Measurements from ENCODE around the gene NOXRED1.

NOXRED1 gene

GRCh38 chr14:77372304-77372841, 51.0 kb downstream of the NOXRED1 start:
- Histone ChIP-seq H3K27ac (ENCODE audit: low read depth, low read length) (peak overlapping the region; percentile 96), H4K20me1 (ENCODE audit: low read depth, low read length) (no peaks in the 10 kb centered on the region), H2AFZ (ENCODE audit: low read depth, low read length, severe bottlenecking) (no peak overlapping the region), H3K9ac (ENCODE audit: low read length) (peak overlapping the region; percentile 36), H3F3A (ENCODE audit: insufficient read depth) (peaks cover 38% of the 10 kb centered on the region), H3K9me2 (replicated peaks; ENCODE audit: insufficient read depth, low read length) (no peaks in the 10 kb centered on the region), H3K4me2 (ENCODE audit: low read depth, low read length, poor library complexity, severe bottlenecking) (peak overlapping the region; percentile 95), H3K79me2 (ENCODE audit: insufficient read depth, low read length) (peaks cover 63% of the 10 kb centered on the region), H3K27me3 (ENCODE audit: low read length) (no peaks in the 10 kb centered on the region), H3K9me3 (ENCODE audit: insufficient read depth, low read length) (no peaks in the 10 kb centered on the region), H3K4me3 (ENCODE audit: insufficient read depth, low read length, poor library complexity, severe bottlenecking) (peak overlapping the region; percentile 45), H3K36me3 (ENCODE audit: low read length) (no peaks in the 10 kb centered on the region; the same call in 1 of the 2 replicates)
- TF ChIP-seq EZH2phosphoT487 (conservative IDR thresholded peaks at IDR 0.05; ENCODE audit: low read length) (no peak), CTCF (IDR thresholded peaks at IDR 0.05; ENCODE audit: insufficient read depth, low read length, poor library complexity, severe bottlenecking) (no peak)

DNA sequence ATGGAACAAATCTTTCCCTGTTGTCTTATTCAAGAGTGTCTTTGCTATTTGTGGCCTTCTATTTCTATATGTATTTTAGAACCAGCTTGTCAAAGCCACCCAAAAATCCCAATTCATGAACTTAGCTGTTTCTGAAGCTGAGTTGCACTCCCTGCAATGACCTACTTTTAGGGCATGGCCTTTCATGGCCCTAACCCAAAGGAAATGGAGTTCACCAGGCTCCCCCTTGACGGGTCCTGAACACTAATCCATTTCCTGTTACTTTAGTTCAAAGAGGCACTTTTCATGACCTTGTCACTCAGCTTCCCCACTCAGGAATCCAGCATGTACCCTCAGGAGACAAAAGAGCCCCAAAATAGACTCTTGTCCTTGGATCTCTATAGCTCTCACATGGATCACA, 54.0 kb downstream of the NOXRED1 start:
- Histone ChIP-seq H3K9me2 (replicated peaks; ENCODE audit: insufficient read depth, low read length) (no peaks in the 10 kb centered on the region), H3K4me2 (ENCODE audit: low read depth, low read length, poor library complexity, severe bottlenecking) (no peak overlapping the region), H2AFZ (ENCODE audit: low read depth, low read length, severe bottlenecking) (no peak overlapping the region), H3F3A (ENCODE audit: insufficient read depth) (peaks cover 30% of the 10 kb centered on the region), H3K27me3 (ENCODE audit: low read length) (no peaks in the 10 kb centered on the region), H3K9me3 (ENCODE audit: insufficient read depth, low read length) (no peaks in the 10 kb centered on the region), H3K9ac (ENCODE audit: low read length) (no peak overlapping the region), H3K36me3 (ENCODE audit: low read length) (no peaks in the 10 kb centered on the region; the same call in none of the 2 replicates), H3K27ac (ENCODE audit: low read depth, low read length) (no peak overlapping the region), H4K20me1 (ENCODE audit: low read depth, low read length) (peaks cover 7% of the 10 kb centered on the region; the same call in 1 of the 2 replicates), H3K4me3 (ENCODE audit: insufficient read depth, low read length, poor library complexity, severe bottlenecking) (no peak overlapping the region), H3K79me2 (ENCODE audit: insufficient read depth, low read length) (peaks cover 59% of the 10 kb centered on the region)
- no peak for TF ChIP-seq EZH2phosphoT487 (conservative IDR thresholded peaks at IDR 0.05; ENCODE audit: low read length)
- no peak for TF ChIP-seq CTCF (IDR thresholded peaks at IDR 0.05; ENCODE audit: insufficient read depth, low read length, poor library complexity, severe bottlenecking)

DNA sequence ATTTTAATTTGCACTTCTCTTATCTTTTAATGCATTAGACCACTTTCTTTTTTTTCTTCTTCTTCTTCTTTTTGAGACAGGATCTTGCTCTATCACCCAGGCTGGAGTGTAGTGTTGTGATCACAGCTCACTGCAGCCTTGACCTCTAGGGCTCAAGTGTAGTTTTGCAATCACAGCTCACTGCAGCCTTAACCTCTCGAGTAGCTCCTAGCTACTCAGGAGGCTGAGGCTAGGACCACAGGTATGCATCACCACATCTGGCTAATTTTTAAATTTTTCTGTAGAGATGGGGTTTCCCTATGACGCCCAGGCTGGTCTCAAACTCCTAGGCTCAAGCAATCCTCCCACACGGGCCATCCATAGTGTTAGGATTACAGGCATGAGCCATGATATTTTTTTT, 59.2 kb downstream of the NOXRED1 start:
- TF ChIP-seq CTCF (IDR thresholded peaks at IDR 0.05; ENCODE audit: insufficient read depth, low read length, poor library complexity, severe bottlenecking) (no peak), EZH2phosphoT487 (conservative IDR thresholded peaks at IDR 0.05; ENCODE audit: low read length) (no peak)
- Histone ChIP-seq H3K4me2 (ENCODE audit: low read depth, low read length, poor library complexity, severe bottlenecking) (no peak overlapping the region), H3K4me3 (ENCODE audit: insufficient read depth, low read length, poor library complexity, severe bottlenecking) (no peak overlapping the region), H3K27me3 (ENCODE audit: low read length) (no peaks in the 10 kb centered on the region), H3K9ac (ENCODE audit: low read length) (no peak overlapping the region), H2AFZ (ENCODE audit: low read depth, low read length, severe bottlenecking) (no peak overlapping the region), H3F3A (ENCODE audit: insufficient read depth) (peaks cover 15% of the 10 kb centered on the region; the same call in 1 of the 2 replicates), H3K36me3 (ENCODE audit: low read length) (peaks cover 16% of the 10 kb centered on the region), H3K79me2 (ENCODE audit: insufficient read depth, low read length) (peaks cover 67% of the 10 kb centered on the region), H4K20me1 (ENCODE audit: low read depth, low read length) (peaks cover 7% of the 10 kb centered on the region; the same call in 1 of the 2 replicates), H3K9me2 (replicated peaks; ENCODE audit: insufficient read depth, low read length) (no peaks in the 10 kb centered on the region), H3K27ac (ENCODE audit: low read depth, low read length) (no peak overlapping the region), H3K9me3 (ENCODE audit: insufficient read depth, low read length) (0 out of 2 replicates have a peak, but pooled peaks cover 8% of the 10 kb centered on the region)

All from SU-DHL-6 (cell line).